Liver (tissue), 9 donors: ENCODE data around the gene CAPZA2. TPM values are rescaled to one million over a fixed set of nuclear protein-coding genes. Genes with fewer than 3 reads are reported as not detected.

Source experiments
- DNase-seq: peaks from one replicate; pipeline ENCODE4 v3.0.0-alpha.2; 2017; ENCODE audit warnings: low spot score
- H3K27ac ChIP-seq, 2 donors: one replicate each; pipeline ENCODE4 v1.7.0; 2013; ENCODE audit warnings: inconsistent platforms in 2 of 2, low read length in 2 of 2, control low read depth in 1 of 2, low read depth in 1 of 2, mild to moderate bottlenecking in 1 of 2
- H3K27me3 ChIP-seq, 4 donors: one replicate each; pipeline versions ENCODE4 v1.6.1 to v1.7.0; 2013; ENCODE audit warnings: low read length in 3 of 4, inconsistent platforms in 1 of 4, mild to moderate bottlenecking in 1 of 4, moderate library complexity in 1 of 4; ENCODE audit not compliant: control insufficient read depth in 4 of 4, insufficient read depth in 4 of 4
- H3K36me3 ChIP-seq, 4 donors: one replicate each; pipeline versions ENCODE4 v1.6.1 to v1.7.0; 2013; ENCODE audit warnings: low read length in 3 of 4, mild to moderate bottlenecking in 3 of 4, low read depth in 1 of 4, moderate library complexity in 1 of 4; ENCODE audit not compliant: control insufficient read depth in 4 of 4, insufficient read depth in 3 of 4
- H3K4me1 ChIP-seq, 4 donors: one replicate each; pipeline versions ENCODE4 v1.6.1 to v1.7.0; 2013; ENCODE audit warnings: low read length in 3 of 4, mild to moderate bottlenecking in 3 of 4, moderate library complexity in 1 of 4; ENCODE audit not compliant: control insufficient read depth in 4 of 4, insufficient read depth in 4 of 4
- H3K4me3 ChIP-seq, 3 donors: one replicate each; pipeline versions ENCODE4 v1.6.1 to v1.7.0; 2013; ENCODE audit warnings: low read length in 3 of 3, control low read depth in 1 of 3, low read depth in 1 of 3, mild to moderate bottlenecking in 1 of 3
- H3K9ac ChIP-seq, 2 donors: one replicate each; pipeline ENCODE4 v1.7.0; 2013; ENCODE audit warnings: low read length in 2 of 2, mild to moderate bottlenecking in 2 of 2, moderate library complexity in 2 of 2, control low read depth in 1 of 2, low read depth in 1 of 2
- H3K9me3 ChIP-seq, 4 donors: one replicate each; pipeline versions ENCODE4 v1.6.1 to v1.7.0; 2013; ENCODE audit warnings: low read length in 3 of 4; ENCODE audit not compliant: control insufficient read depth in 4 of 4
- EGR1 ChIP-seq, 2 donors: IDR thresholded peaks; 2 replicates each; pipeline ENCODE4 v1.6.1; 2016 to 2018; ENCODE audit warnings: antibody characterized with exemption in 2 of 2, low read depth in 2 of 2
- FOXA1 ChIP-seq: IDR thresholded peaks from 2 replicates; pipeline ENCODE4 v1.6.1; 2016; ENCODE audit warnings: antibody characterized with exemption
- FOXA2 ChIP-seq: IDR thresholded peaks from 2 replicates; pipeline ENCODE4 v1.6.1; 2016; ENCODE audit warnings: antibody characterized with exemption
- GABPA ChIP-seq, 2 donors: IDR thresholded peaks in 1 of 2; conservative IDR thresholded peaks in 1 of 2; 2 replicates each; pipeline ENCODE4 v1.6.1; 2016; ENCODE audit warnings: antibody characterized with exemption in 2 of 2, mild to moderate bottlenecking in 1 of 2, moderate library complexity in 1 of 2
- HNF4A ChIP-seq, 2 donors: conservative IDR thresholded peaks; 2 replicates each; pipeline ENCODE4 v1.6.1; 2016; ENCODE audit warnings: antibody characterized with exemption in 2 of 2, mild to moderate bottlenecking in 2 of 2
- HNF4G ChIP-seq: IDR thresholded peaks from 2 replicates; pipeline ENCODE4 v1.6.1; 2016; ENCODE audit warnings: antibody characterized with exemption
- JUND ChIP-seq, 2 donors: IDR thresholded peaks; 2 replicates each; pipeline ENCODE4 v1.6.1; 2016; ENCODE audit warnings: antibody characterized with exemption in 2 of 2
- NR2F2 ChIP-seq: IDR thresholded peaks from 2 replicates; pipeline ENCODE4 v1.6.1; 2016; ENCODE audit warnings: antibody characterized with exemption
- RXRA ChIP-seq, 2 donors: IDR thresholded peaks; 2 replicates each; pipeline ENCODE4 v1.6.1; 2017 to 2018; ENCODE audit warnings: antibody characterized with exemption in 2 of 2, mild to moderate bottlenecking in 1 of 2
- TAF1 ChIP-seq: conservative IDR thresholded peaks from 2 replicates; pipeline ENCODE4 v1.6.1; 2016; ENCODE audit warnings: antibody characterized with exemption, mild to moderate bottlenecking
- YY1 ChIP-seq: IDR thresholded peaks from 2 replicates; pipeline ENCODE4 v1.6.1; 2016; ENCODE audit warnings: antibody characterized with exemption, mild to moderate bottlenecking
- WGBS: extraction: QIAGEN DNeasy Blood & Tissue Kit; methylation state at CpG from one replicate; pipeline ENCODE4 v1.1.7; 2013; 5-methylcytosine and 5-hydroxymethylcytosine counted together
- polyA plus RNA-seq, 2 donors: library from polyadenylated mRNA; stranded (reverse) in 1 of 2; unstranded in 1 of 2; fragments of 200-250 nt in 1 of 2; fragments of >200 nt in 1 of 2; fragmentation: Nextera tagmentation in 1 of 2; extraction: Ambion mirVana in 1 of 2; gene quantifications; one replicate each; pipeline versions ENCODE4 v1.2.1 to v1.2.3, GENCODE V29; 2013 to 2015
- total RNA-seq, 2 donors: library from RNA; depleted of rRNA; stranded (reverse); fragments of >200 nt; gene quantifications; one replicate each; pipeline ENCODE4 v1.2.3, GENCODE V29; 2014
- TF ChIP-seq, protein P1 (sequence below): IDR thresholded peaks from 2 replicates; pipeline ENCODE4 v1.6.1; 2016; ENCODE audit warnings: antibody characterized with exemption
- TF ChIP-seq, protein P2 (sequence below): IDR thresholded peaks from 2 replicates; pipeline ENCODE4 v1.6.1; 2016; ENCODE audit warnings: antibody characterized with exemption
- TF ChIP-seq, protein P3 (sequence below): fragments of 150-350 bp; IDR thresholded peaks from 2 replicates; pipeline ENCODE4 v1.5.1; 2017; ENCODE audit warnings: improper control_type of control experiment, low read depth, low read length; ENCODE audit not compliant: missing input control
- TF ChIP-seq, protein P4 (sequence below): IDR thresholded peaks from 2 replicates; pipeline ENCODE4 v1.6.1; 2016; ENCODE audit warnings: antibody characterized with exemption
- TF ChIP-seq, protein P5 (sequence below): IDR thresholded peaks from 2 replicates; pipeline ENCODE4 v1.6.1; 2016; ENCODE audit warnings: antibody characterized with exemption, mild to moderate bottlenecking
- donor health status: healthy.
- donor health status: healthy.
- donor health status: healthy.
- donor health status: healthy.
- donor health status: healthy.

Gene CAPZA2
- total and polyA plus RNA-seq, 4 donors: 45.1 to 90.0 (median 69.1) TPM

DNA sequence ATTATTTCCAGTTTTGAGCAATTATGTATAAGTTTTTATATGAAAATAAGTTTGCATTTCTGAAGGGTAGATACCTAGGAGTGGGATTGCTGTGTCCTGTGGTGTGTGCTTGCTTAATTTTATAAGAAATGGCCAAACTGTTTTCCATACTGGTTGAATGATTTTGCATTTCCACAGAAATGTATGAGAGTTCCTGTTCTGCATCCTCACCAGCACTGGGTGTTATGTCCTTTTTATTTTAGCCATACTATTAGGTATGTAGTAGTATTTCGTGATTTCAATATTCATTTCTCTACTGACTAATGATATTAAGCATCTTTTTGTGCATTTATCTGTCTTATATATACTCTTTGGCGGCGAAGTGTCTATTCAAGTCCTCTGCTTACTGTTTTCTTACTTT is 22.3 kb downstream of the CAPZA2 start:
- Histone ChIP-seq H3K36me3 (peaks cover 0 to 3% (median 0%) of the 10 kb centered on the region in 4 donors), H3K4me3 (no peak overlapping the region), H3K27me3 (no peaks in the 10 kb centered on the region), H3K4me1 (peaks cover 2 to 26% (median 6%) of the 10 kb centered on the region in 4 donors), H3K9ac (no peak overlapping the region), H3K27ac (no peak overlapping the region), H3K9me3 (no peaks in the 10 kb centered on the region)
- DNase-seq: no peak
- WGBS: 99% methylated on average over 3 of the region's 3 CpGs
- TF ChIP-seq TAF1 (no peak), EGR1 (IDR thresholded peaks at IDR 0.05; ENCODE audit: low read depth in 2 of 2) (no peak), FOXA2 (no peak), YY1 (no peak), GABPA (IDR thresholded peaks at IDR 0.05 in 1 of 2, conservative IDR thresholded peaks at IDR 0.05 in 1 of 2) (no peak), HNF4A (conservative IDR thresholded peaks at IDR 0.05) (no peak), RXRA (IDR thresholded peaks at IDR 0.05) (no peak), NR2F2 (no peak), HNF4G (no peak), FOXA1 (no peak), JUND (IDR thresholded peaks at IDR 0.05) (no peak)
- TF ChIP-seq, protein P1, sequence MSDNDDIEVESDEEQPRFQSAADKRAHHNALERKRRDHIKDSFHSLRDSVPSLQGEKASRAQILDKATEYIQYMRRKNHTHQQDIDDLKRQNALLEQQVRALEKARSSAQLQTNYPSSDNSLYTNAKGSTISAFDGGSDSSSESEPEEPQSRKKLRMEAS: no peak
- TF ChIP-seq, protein P2, sequence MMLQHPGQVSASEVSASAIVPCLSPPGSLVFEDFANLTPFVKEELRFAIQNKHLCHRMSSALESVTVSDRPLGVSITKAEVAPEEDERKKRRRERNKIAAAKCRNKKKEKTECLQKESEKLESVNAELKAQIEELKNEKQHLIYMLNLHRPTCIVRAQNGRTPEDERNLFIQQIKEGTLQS: no peak
- TF ChIP-seq, protein P3, sequence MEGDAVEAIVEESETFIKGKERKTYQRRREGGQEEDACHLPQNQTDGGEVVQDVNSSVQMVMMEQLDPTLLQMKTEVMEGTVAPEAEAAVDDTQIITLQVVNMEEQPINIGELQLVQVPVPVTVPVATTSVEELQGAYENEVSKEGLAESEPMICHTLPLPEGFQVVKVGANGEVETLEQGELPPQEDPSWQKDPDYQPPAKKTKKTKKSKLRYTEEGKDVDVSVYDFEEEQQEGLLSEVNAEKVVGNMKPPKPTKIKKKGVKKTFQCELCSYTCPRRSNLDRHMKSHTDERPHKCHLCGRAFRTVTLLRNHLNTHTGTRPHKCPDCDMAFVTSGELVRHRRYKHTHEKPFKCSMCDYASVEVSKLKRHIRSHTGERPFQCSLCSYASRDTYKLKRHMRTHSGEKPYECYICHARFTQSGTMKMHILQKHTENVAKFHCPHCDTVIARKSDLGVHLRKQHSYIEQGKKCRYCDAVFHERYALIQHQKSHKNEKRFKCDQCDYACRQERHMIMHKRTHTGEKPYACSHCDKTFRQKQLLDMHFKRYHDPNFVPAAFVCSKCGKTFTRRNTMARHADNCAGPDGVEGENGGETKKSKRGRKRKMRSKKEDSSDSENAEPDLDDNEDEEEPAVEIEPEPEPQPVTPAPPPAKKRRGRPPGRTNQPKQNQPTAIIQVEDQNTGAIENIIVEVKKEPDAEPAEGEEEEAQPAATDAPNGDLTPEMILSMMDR: no peak
- TF ChIP-seq, protein P4, sequence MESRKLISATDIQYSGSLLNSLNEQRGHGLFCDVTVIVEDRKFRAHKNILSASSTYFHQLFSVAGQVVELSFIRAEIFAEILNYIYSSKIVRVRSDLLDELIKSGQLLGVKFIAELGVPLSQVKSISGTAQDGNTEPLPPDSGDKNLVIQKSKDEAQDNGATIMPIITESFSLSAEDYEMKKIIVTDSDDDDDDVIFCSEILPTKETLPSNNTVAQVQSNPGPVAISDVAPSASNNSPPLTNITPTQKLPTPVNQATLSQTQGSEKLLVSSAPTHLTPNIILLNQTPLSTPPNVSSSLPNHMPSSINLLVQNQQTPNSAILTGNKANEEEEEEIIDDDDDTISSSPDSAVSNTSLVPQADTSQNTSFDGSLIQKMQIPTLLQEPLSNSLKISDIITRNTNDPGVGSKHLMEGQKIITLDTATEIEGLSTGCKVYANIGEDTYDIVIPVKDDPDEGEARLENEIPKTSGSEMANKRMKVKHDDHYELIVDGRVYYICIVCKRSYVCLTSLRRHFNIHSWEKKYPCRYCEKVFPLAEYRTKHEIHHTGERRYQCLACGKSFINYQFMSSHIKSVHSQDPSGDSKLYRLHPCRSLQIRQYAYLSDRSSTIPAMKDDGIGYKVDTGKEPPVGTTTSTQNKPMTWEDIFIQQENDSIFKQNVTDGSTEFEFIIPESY: no peak

DNA sequence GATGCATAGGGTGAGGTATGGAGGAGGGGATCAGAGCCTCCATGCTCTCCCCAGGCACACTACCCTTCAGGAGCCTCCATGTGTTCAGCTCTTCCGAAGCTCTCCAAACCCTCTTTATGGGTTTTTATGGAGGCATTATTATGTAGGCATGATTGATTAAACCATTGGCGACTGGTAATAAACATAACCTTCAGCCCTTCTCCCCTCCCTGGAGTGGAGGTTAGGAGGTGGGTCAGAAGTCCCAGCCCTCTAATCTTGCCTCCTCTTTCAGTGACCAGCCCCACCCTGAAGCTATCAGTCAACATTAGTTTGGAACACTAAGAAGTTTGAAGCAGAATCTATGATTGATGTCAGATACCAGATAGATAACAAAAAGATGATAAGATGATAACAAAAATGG is 23.3 kb downstream of the CAPZA2 start:
- TF ChIP-seq YY1: no peak
- TF ChIP-seq TAF1: no peak
- TF ChIP-seq, protein P2: no peak
- TF ChIP-seq JUND (IDR thresholded peaks at IDR 0.05): no peak
- TF ChIP-seq, protein P5, sequence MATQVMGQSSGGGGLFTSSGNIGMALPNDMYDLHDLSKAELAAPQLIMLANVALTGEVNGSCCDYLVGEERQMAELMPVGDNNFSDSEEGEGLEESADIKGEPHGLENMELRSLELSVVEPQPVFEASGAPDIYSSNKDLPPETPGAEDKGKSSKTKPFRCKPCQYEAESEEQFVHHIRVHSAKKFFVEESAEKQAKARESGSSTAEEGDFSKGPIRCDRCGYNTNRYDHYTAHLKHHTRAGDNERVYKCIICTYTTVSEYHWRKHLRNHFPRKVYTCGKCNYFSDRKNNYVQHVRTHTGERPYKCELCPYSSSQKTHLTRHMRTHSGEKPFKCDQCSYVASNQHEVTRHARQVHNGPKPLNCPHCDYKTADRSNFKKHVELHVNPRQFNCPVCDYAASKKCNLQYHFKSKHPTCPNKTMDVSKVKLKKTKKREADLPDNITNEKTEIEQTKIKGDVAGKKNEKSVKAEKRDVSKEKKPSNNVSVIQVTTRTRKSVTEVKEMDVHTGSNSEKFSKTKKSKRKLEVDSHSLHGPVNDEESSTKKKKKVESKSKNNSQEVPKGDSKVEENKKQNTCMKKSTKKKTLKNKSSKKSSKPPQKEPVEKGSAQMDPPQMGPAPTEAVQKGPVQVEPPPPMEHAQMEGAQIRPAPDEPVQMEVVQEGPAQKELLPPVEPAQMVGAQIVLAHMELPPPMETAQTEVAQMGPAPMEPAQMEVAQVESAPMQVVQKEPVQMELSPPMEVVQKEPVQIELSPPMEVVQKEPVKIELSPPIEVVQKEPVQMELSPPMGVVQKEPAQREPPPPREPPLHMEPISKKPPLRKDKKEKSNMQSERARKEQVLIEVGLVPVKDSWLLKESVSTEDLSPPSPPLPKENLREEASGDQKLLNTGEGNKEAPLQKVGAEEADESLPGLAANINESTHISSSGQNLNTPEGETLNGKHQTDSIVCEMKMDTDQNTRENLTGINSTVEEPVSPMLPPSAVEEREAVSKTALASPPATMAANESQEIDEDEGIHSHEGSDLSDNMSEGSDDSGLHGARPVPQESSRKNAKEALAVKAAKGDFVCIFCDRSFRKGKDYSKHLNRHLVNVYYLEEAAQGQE: no peak
- no peak for TF ChIP-seq RXRA (IDR thresholded peaks at IDR 0.05)
- DNase-seq: no peak
- 48% methylated on average over 2 of the region's 2 CpGs for WGBS
- Histone ChIP-seq H3K27me3 (no peaks in the 10 kb centered on the region), H3K4me3 (no peak overlapping the region), H3K27ac (no peak overlapping the region), H3K9me3 (no peaks in the 10 kb centered on the region), H3K4me1 (peaks cover 2 to 26% (median 6%) of the 10 kb centered on the region in 4 donors), H3K36me3 (peaks cover 0 to 6% (median under 1%) of the 10 kb centered on the region in 4 donors), H3K9ac (no peak overlapping the region)
